Measurements from ENCODE around the gene AKIP1. TPM values are rescaled to one million over a fixed set of nuclear protein-coding genes. Genes with fewer than 3 reads are reported as not detected.
A peak's percentile ranks its signal among the peaks of the same experiment; 100 is the strongest.

The AKIP1 gene
- polyA plus RNA-seq, 1 donor from 2014 or later = 81.5 TPM

DNA sequence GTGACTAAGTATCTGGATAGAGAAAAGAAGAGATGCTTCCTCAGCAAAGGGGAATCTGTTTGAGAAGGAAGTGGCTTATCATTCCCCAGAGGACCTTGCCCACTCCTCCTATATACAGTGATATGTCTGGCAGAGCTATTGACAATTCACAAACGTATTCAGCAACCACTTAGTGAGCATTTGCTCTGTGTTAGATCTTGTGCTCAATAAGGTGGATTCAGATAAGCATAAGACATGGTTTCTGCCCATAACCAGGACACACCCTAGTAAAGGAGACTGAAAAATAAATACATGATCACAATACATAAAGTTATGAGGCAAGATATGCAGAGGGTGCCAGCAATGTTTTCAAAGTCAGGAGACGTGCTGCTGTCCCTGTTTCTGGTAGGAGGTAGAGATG lies 51.9 kb downstream of the AKIP1 start:
- H3K9me3 ChIP-seq (ENCODE audit: low read length) = no peaks in the 10 kb centered on the region

DNA sequence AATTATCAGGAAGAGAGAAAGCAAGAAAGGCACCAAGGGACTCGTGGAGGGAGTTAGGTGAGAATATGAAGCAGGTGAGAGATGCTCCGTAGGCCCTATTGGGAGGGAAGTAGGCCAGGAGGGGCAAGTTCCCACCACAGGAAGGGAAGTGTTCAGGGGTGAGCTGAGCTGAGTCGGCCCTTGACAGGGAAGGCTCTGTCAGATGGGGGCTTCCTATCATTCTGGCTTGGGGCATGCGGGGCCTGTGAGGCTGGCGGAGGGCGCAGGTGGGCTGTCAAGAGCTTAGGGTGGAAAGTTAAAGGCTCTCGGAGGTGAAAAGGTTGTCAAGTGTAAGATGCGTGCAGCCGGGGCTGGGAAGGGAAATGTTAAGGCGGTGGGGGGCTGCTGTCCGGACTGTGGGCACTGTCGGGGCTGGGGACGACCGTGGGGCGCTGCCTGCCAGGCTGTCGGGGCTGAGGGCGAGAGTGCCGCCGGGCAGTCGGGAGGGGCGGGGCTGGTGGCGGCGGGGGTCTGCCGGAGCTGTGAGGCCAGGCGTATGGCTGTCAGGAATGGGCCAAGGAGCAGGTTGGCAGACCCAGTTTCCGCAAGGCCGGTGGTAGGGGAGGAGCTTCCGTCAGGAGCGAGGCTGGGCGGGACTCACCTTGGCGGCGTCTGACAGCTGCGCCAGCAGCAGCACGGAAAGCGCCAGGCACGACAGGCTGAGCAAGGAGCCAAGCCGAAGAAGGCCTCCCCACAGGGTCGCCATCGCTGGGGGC lies 52.8 kb downstream of the AKIP1 start:
- Histone ChIP-seq H3K9me3 (ENCODE audit: low read length) (no peaks in the 10 kb centered on the region), H3K4me3 (ENCODE audit: low read length) (peak overlapping the region; percentile 89), H3K36me3 (ENCODE audit: insufficient read depth, low read length) (no peaks in the 10 kb centered on the region), H3K27ac (ENCODE audit: low read length) (peak overlapping the region; percentile 88), H3K9me2 (ENCODE audit: insufficient read depth, low read length) (no peaks in the 10 kb centered on the region), H3F3A (ENCODE audit: insufficient read depth, low read length, poor library complexity, severe bottlenecking) (no peaks in the 10 kb centered on the region), H3K4me2 (ENCODE audit: low read length) (peak overlapping the region; percentile 61), H2AFZ (ENCODE audit: low read depth, low read length) (peak overlapping the region; percentile 98), H4K20me1 (ENCODE audit: insufficient read depth) (no peaks in the 10 kb centered on the region), H3K27me3 (ENCODE audit: insufficient read depth, low read depth, low read length) (no peaks in the 10 kb centered on the region), H3K79me2 (replicated peaks; ENCODE audit: insufficient read depth, low read length) (peaks cover 14% of the 10 kb centered on the region), H3K9ac (ENCODE audit: low read length) (peak overlapping the region; percentile 92)
- TF ChIP-seq CTCF (IDR thresholded peaks at IDR 0.05; ENCODE audit: poor library complexity, severe bottlenecking) (no peak), RAD21 (conservative IDR thresholded peaks at IDR 0.05) (no peak), MXI1 (conservative IDR thresholded peaks at IDR 0.05; ENCODE audit: poor library complexity, severe bottlenecking) (no peak), SMC3 (conservative IDR thresholded peaks at IDR 0.05; ENCODE audit: poor library complexity) (peak; percentile 47)
- TF ChIP-seq, protein P1, sequence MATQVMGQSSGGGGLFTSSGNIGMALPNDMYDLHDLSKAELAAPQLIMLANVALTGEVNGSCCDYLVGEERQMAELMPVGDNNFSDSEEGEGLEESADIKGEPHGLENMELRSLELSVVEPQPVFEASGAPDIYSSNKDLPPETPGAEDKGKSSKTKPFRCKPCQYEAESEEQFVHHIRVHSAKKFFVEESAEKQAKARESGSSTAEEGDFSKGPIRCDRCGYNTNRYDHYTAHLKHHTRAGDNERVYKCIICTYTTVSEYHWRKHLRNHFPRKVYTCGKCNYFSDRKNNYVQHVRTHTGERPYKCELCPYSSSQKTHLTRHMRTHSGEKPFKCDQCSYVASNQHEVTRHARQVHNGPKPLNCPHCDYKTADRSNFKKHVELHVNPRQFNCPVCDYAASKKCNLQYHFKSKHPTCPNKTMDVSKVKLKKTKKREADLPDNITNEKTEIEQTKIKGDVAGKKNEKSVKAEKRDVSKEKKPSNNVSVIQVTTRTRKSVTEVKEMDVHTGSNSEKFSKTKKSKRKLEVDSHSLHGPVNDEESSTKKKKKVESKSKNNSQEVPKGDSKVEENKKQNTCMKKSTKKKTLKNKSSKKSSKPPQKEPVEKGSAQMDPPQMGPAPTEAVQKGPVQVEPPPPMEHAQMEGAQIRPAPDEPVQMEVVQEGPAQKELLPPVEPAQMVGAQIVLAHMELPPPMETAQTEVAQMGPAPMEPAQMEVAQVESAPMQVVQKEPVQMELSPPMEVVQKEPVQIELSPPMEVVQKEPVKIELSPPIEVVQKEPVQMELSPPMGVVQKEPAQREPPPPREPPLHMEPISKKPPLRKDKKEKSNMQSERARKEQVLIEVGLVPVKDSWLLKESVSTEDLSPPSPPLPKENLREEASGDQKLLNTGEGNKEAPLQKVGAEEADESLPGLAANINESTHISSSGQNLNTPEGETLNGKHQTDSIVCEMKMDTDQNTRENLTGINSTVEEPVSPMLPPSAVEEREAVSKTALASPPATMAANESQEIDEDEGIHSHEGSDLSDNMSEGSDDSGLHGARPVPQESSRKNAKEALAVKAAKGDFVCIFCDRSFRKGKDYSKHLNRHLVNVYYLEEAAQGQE (IDR thresholded peaks at IDR 0.05; ENCODE audit: borderline replicate concordance) = peak; percentile 54

More for the DNA sequence above, 51.9 kb downstream of the AKIP1 start:
- TF ChIP-seq, protein P1 (IDR thresholded peaks at IDR 0.05; ENCODE audit: borderline replicate concordance) = no peak
- TF ChIP-seq EZH2 (IDR thresholded peaks at IDR 0.05; ENCODE audit: borderline replicate concordance, insufficient read depth, low read length, poor library complexity, severe bottlenecking) (no peak), CTCF (IDR thresholded peaks at IDR 0.05; ENCODE audit: poor library complexity, severe bottlenecking) (no peak)
- H3K9me2 ChIP-seq (ENCODE audit: insufficient read depth, low read length) = no peaks in the 10 kb centered on the region
- no peak overlapping the region for H3K27ac ChIP-seq (ENCODE audit: low read length)
- H3K27me3 ChIP-seq (ENCODE audit: insufficient read depth, low read depth, low read length) = no peaks in the 10 kb centered on the region
- peaks cover 14% of the 10 kb centered on the region for H3K79me2 ChIP-seq (replicated peaks; ENCODE audit: insufficient read depth, low read length)
- H3K4me2 ChIP-seq (ENCODE audit: low read length) = peak overlapping the region; percentile 61
- H2AFZ ChIP-seq (ENCODE audit: low read depth, low read length) = no peak overlapping the region
- peak overlapping the region; percentile 92 for H3K9ac ChIP-seq (ENCODE audit: low read length)
- peak overlapping the region; percentile 89 for H3K4me3 ChIP-seq (ENCODE audit: low read length)
- H3F3A ChIP-seq (ENCODE audit: insufficient read depth, low read length, poor library complexity, severe bottlenecking) = no peaks in the 10 kb centered on the region
- H3K36me3 ChIP-seq (ENCODE audit: insufficient read depth, low read length) = no peaks in the 10 kb centered on the region
- H4K20me1 ChIP-seq (ENCODE audit: insufficient read depth) = no peaks in the 10 kb centered on the region

Measured in neural cell (in vitro differentiated cells).